HEK293T (cell line): ENCODE measurements around the gene IL10RA.

Source experiments
- CTCF ChIA-PET: fragments of 350-600 bp; formaldehyde crosslinking; extraction: SDS; loops from one replicate; lab custom pipeline; 2021; ENCODE audit warnings: antibody characterized with exemption, inconsistent platforms; lab: Yijun Ruan, JAX
- POLR2A ChIA-PET: fragments of 350-600 bp; formaldehyde crosslinking; extraction: SDS; loops from one replicate; lab custom pipeline; 2020; ENCODE audit warnings: antibody characterized with exemption, inconsistent platforms; lab: Yijun Ruan, JAX
- DNase-seq: peaks from one replicate; pipeline ENCODE4 v3.0.0; 2012; ENCODE audit warnings: mixed read lengths; ENCODE audit errors: extremely low spot score
- ARNT ChIP-seq: fragments of 450-650 bp; IDR thresholded peaks from 2 replicates; pipeline ENCODE4 v1.6.1; 2017; ENCODE audit warnings: mild to moderate bottlenecking
- BHLHE40 ChIP-seq: fragments of 450-650 bp; IDR thresholded peaks from 2 replicates; pipeline ENCODE4 v1.6.1; 2016; ENCODE audit warnings: mild to moderate bottlenecking, moderate library complexity, borderline replicate concordance
- CTBP1 ChIP-seq: fragments of 450-650 bp; IDR thresholded peaks from 2 replicates; pipeline ENCODE4 v1.6.1; 2016; ENCODE audit warnings: borderline replicate concordance
- ELF4 ChIP-seq: fragments of 450-650 bp; IDR thresholded peaks from 2 replicates; pipeline ENCODE4 v1.6.1; 2017; ENCODE audit warnings: antibody characterized with exemption
- FOXA1 ChIP-seq: fragments of 450-650 bp; IDR thresholded peaks from 2 replicates; pipeline ENCODE4 v1.6.1; 2016; ENCODE audit warnings: mild to moderate bottlenecking
- FOXK2 ChIP-seq: fragments of 450-650 bp; IDR thresholded peaks from 2 replicates; pipeline ENCODE4 v1.6.1; 2016; ENCODE audit warnings: mild to moderate bottlenecking
- FOXM1 ChIP-seq: fragments of 450-650 bp; IDR thresholded peaks from 2 replicates; pipeline ENCODE4 v1.6.1; 2017; ENCODE audit warnings: mild to moderate bottlenecking, borderline replicate concordance
- HDGF ChIP-seq: fragments of 450-650 bp; IDR thresholded peaks from 2 replicates; pipeline ENCODE4 v1.6.1; 2017; ENCODE audit warnings: antibody characterized with exemption, borderline replicate concordance
- L3MBTL2 ChIP-seq: fragments of 450-650 bp; conservative IDR thresholded peaks from 2 replicates; pipeline ENCODE4 v1.6.1; 2016; ENCODE audit warnings: mild to moderate bottlenecking
- LEF1 ChIP-seq: fragments of 450-650 bp; IDR thresholded peaks from 2 replicates; pipeline ENCODE4 v1.6.1; 2017; ENCODE audit warnings: mild to moderate bottlenecking, borderline replicate concordance
- NFRKB ChIP-seq: fragments of 450-650 bp; IDR thresholded peaks from 2 replicates; pipeline ENCODE4 v1.6.1; 2016; ENCODE audit warnings: mild to moderate bottlenecking, moderate library complexity
- SP1 ChIP-seq: fragments of 450-650 bp; IDR thresholded peaks from 2 replicates; pipeline ENCODE4 v1.6.1; 2017
- SUZ12 ChIP-seq: fragments of 450-650 bp; IDR thresholded peaks from 2 replicates; pipeline ENCODE4 v1.6.1; 2016; ENCODE audit warnings: mild to moderate bottlenecking
- TARDBP ChIP-seq: fragments of 450-650 bp; IDR thresholded peaks from 2 replicates; pipeline ENCODE4 v1.6.1; 2016
- ZNF384 ChIP-seq: fragments of 450-650 bp; IDR thresholded peaks from 2 replicates; pipeline ENCODE4 v1.6.1; 2016
- TF ChIP-seq, protein P1 (sequence below): fragments of 450-650 bp; IDR thresholded peaks from 2 replicates; pipeline ENCODE4 v1.6.1; 2016

The IL10RA gene

DNA sequence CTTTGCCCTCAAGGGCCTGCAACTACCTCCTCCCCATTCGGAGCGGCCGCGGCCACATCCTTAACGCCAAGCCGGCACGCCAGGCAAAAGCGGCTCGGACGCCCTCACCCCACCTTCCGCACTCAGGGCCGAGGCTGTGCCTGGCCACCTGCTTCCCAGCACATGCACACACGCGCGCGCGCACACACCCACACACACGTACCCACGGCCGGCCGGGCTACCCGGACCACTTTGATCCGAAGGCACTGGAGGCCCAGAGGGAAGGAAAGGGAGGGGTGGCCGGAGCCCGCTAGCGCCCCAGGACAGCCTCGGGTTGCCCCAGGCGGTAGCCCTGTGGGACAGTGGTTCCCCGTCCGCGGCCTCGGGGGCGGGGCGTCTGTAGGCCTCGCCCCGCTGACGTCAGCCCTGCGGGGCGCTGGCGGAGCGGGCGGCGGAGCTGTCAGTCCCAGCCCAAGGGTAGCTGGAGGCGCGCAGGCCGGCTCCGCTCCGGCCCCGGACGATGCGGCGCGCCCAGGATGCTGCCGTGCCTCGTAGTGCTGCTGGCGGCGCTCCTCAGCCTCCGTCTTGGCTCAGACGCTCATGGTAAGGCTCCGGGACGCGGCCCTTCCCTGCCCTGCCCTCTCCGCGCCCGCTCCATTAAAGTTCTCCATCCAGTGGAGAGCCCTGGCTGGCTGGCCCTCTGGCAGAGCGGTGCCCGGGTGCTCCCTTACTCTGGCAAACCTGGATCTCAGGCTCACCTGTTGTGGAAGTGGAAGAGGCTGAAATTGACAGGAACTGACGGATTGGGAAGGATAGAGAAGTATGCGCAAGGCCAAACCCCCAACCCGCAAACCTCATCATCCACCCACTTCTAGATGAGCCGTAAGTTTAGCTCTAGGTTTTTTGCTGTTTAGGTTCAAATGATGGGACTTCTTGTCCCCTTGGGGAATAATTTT is at the start of gene IL10RA:
TSS of gene IL10RA (plus strand) at position 442 of the 935 bp plus-strand sequence. CDS start at position 516, 74 bp downstream.
- ChIA-PET POLR2A (interaction anchor here (1.0 kb wide), 1 partner anchor 9 kb away, joined by 4 read pairs; no protein-coding TSS in a partner anchor), CTCF (interaction anchor here (0.6 to 1.0 kb wide), 3 partner anchors 39 to 167 kb away, joined by 3 read pairs; no protein-coding TSS in a partner anchor)
- TF ChIP-seq SP1 (peak; percentile 29; the same call in 1 of the 2 replicates), NFRKB (no peak), L3MBTL2 (peak; percentile 96), HDGF (no peak), FOXM1 (no peak)
- TF ChIP-seq, protein P1, sequence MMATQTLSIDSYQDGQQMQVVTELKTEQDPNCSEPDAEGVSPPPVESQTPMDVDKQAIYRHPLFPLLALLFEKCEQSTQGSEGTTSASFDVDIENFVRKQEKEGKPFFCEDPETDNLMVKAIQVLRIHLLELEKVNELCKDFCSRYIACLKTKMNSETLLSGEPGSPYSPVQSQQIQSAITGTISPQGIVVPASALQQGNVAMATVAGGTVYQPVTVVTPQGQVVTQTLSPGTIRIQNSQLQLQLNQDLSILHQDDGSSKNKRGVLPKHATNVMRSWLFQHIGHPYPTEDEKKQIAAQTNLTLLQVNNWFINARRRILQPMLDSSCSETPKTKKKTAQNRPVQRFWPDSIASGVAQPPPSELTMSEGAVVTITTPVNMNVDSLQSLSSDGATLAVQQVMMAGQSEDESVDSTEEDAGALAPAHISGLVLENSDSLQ = peak; percentile 93

GRCh38 chr11:117936973-117937372 is 49.2 kb upstream of the IL10RA start:
- DNase-seq = no peak
- CTCF ChIA-PET = interaction anchor here (1.1 to 2.5 kb wide), 2 partner anchors 9 to 94 kb away, joined by 3 to 13 read pairs; no protein-coding TSS in a partner anchor
- POLR2A ChIA-PET = no interaction called here
- no peak for TF ChIP-seq L3MBTL2
- TF ChIP-seq HDGF = no peak
- TF ChIP-seq LEF1 = no peak
- TF ChIP-seq TARDBP = no peak
- no peak for TF ChIP-seq FOXK2
- no peak for TF ChIP-seq SUZ12
- TF ChIP-seq ZNF384 = no peak
- TF ChIP-seq ARNT = no peak
- TF ChIP-seq SP1 = no peak
- TF ChIP-seq, protein P1 = no peak
- no peak for TF ChIP-seq FOXA1
- no peak for TF ChIP-seq BHLHE40
- no peak for TF ChIP-seq FOXM1
- no peak for TF ChIP-seq NFRKB

More for the DNA sequence above, at the start of gene IL10RA:
- DNase-seq = peak; percentile 93

- ChIA-PET POLR2A (no interaction called here), CTCF (no interaction called here)
These were observed 45.5 kb upstream of the IL10RA start for GRCh38 chr11:117940736-117941135.

GRCh38 chr11:117941163-117941707 is 45.0 kb upstream of the IL10RA start:
- TF ChIP-seq FOXM1 = no peak
- no peak for TF ChIP-seq ARNT
- TF ChIP-seq LEF1 = no peak
- no peak for TF ChIP-seq ELF4
- TF ChIP-seq ZNF384 = no peak
- TF ChIP-seq SUZ12 = no peak
- TF ChIP-seq HDGF = no peak
- ChIA-PET POLR2A (no interaction called here), CTCF (no interaction called here)
- DNase-seq = no peak

More at GRCh38 chr11:117940736-117941135, 45.5 kb upstream of the IL10RA start:
- no peak for TF ChIP-seq TARDBP
- TF ChIP-seq BHLHE40 = no peak
- TF ChIP-seq, protein P1 = no peak
- TF ChIP-seq FOXK2 = no peak
- no peak for TF ChIP-seq ZNF384
- no peak for TF ChIP-seq SP1
- DNase-seq = no peak

DNA sequence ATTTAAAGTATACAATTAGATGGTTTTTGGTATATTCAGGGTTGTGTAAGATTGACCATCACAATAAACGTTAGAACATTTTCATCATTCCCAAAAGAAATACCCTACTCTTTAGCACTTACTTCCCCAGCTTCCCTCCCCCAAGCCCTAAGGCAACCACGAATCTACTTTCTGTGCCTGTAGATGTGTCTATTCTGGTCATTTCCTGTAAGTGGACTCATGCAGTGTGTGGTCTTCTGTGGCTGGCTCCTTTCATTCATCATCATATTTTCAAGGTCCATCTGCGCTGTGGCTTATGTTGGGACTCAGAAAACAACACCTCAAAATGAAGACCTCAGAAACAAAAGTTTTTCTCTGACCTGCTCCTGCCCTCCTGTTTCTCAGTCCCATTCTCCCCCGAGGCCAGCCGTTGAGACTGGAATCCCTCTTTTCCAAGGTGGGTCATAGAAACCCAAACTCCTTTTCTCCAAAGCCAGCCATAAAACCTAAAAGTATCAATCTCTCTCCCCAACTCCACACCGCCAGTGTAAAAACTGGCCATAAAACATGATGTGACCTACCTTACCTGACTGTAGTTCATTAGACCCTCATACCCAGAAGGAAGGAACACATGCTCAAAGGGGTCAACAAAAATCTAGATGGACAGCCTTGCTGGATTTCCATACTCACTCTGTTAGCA is 44.1 kb upstream of the IL10RA start:
- POLR2A ChIA-PET = no interaction called here
- no peak for DNase-seq
- CTCF ChIA-PET = no interaction called here
- TF ChIP-seq ELF4 (no peak), L3MBTL2 (no peak), TARDBP (no peak), SP1 (no peak), HDGF (no peak), SUZ12 (no peak), ARNT (no peak), CTBP1 (no peak), LEF1 (no peak)

DNA sequence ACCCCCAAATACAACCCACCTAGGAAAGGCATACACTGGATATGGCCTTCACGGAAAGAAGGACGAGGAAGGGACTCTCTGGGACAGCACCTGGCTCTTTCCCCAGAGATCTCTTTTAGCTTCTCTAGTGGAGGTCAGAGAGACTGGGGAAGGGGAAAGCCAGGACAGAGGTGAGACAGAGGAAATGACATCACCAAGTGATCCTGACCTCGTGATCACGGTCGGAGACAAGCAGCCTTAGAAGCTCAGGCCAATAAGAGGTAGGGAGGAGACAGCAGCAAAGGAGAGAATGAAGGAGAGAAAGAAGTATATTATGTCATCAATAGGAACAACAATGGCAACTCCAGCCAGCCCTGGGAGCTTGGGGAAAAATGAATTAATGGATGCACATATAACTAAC is 41.6 kb upstream of the IL10RA start:
- CTCF ChIA-PET = interaction anchor here (1.3 kb wide), 1 partner anchor 9 kb away, joined by 6 read pairs; no protein-coding TSS in a partner anchor
- no peak for DNase-seq
- TF ChIP-seq ZNF384 (no peak), HDGF (no peak), L3MBTL2 (no peak), SP1 (no peak), FOXM1 (no peak), CTBP1 (no peak), ARNT (no peak), NFRKB (no peak)
- TF ChIP-seq, protein P1 = no peak
- POLR2A ChIA-PET = no interaction called here
